ENCODE results near the gene EIF3M. TPM values are rescaled to one million over a fixed set of nuclear protein-coding genes. Genes with fewer than 3 reads are reported as not detected.

EIF3M gene
- total and polyA plus RNA-seq, 2 donors (not counting 3 experiments of a cell fraction or from before 2014, with no cell fraction given), result 229 to 243 TPM

GRCh38 chr11:32563600-32563959, 20.1 kb upstream of the EIF3M start:
- dilution Hi-C loops (cut with MboI; ENCODE audit: extremely low pct_ligation_motif_present, low sequenced_read_pairs) (no loop called here), intact Hi-C loops (cut with micrococcal nuclease) (no loop called here)
- Histone ChIP-seq H3K4me2 (ENCODE audit: insufficient read depth, low read length) (no peak overlapping the region), H3K4me1 (ENCODE audit: control insufficient read depth, extremely low read depth, insufficient read depth, low read length) (no peaks in the 10 kb centered on the region), H3K9ac (replicated peaks; ENCODE audit: extremely low read depth, insufficient read depth, low read length) (no peak overlapping the region), H3K27me3 (ENCODE audit: control insufficient read depth in 2 of 2, insufficient read depth in 2 of 2, low read length in 2 of 2) (peaks cover 0 to 2% of the 10 kb centered on the region in 2 experiments), H4K20me1 (replicated peaks; ENCODE audit: control insufficient read depth, extremely low read depth, insufficient read depth, low read length) (no peaks in the 10 kb centered on the region), H3K79me2 (ENCODE audit: control insufficient read depth, insufficient read depth, low read length) (no peaks in the 10 kb centered on the region), H2AFZ (ENCODE audit: low read depth, low read length) (no peak overlapping the region), H3K9me3 (replicated peaks; ENCODE audit: control insufficient read depth, insufficient read depth, low read length) (no peaks in the 10 kb centered on the region), H3K36me3 (ENCODE audit: control insufficient read depth in 2 of 2, extremely low read depth in 1 of 2, insufficient read depth in 2 of 2, low read length in 2 of 2) (no peaks in the 10 kb centered on the region), H3K4me3 (replicated peaks in 1 of 3; ENCODE audit: insufficient read depth in 1 of 3, low read depth in 1 of 3, low read length in 3 of 3) (no peak overlapping the region), H3K9me1 (replicated peaks; ENCODE audit: control insufficient read depth, extremely low read depth, insufficient read depth, low read length) (no peaks in the 10 kb centered on the region), H3K27ac (ENCODE audit: insufficient read depth, low read depth, low read length) (no peak overlapping the region)
- TF ChIP-seq CTCF (IDR thresholded peaks at IDR 0.05; ENCODE audit: extremely low read depth in 1 of 2, insufficient read depth in 1 of 2, low read depth in 1 of 2, low read length in 2 of 2), result no peak
- no peak for TF ChIP-seq JUN (IDR thresholded peaks at IDR 0.05; ENCODE audit: borderline replicate concordance, insufficient read depth, insufficient read length, low read depth)
- no peak for TF ChIP-seq EZH2 (IDR thresholded peaks at IDR 0.05; ENCODE audit: borderline replicate concordance, low read depth, low read length, severe bottlenecking)
- no peak for TF ChIP-seq MAX (IDR thresholded peaks at IDR 0.05; ENCODE audit: insufficient read depth, insufficient read length)
- TF ChIP-seq FOS (IDR thresholded peaks at IDR 0.05; ENCODE audit: borderline replicate concordance, insufficient read depth, low read length), result no peak
- no peak for TF ChIP-seq POLR2AphosphoS5 (IDR thresholded peaks at IDR 0.05; ENCODE audit: insufficient read depth, low read depth, low read length)
- no peak for TF ChIP-seq POLR2A (IDR thresholded peaks at IDR 0.05; ENCODE audit: low read depth, low read length)
- no peak for TF ChIP-seq GATA2 (IDR thresholded peaks at IDR 0.05; ENCODE audit: insufficient read depth, insufficient read length, low read depth, low read length)
- no peak for TF ChIP-seq MYC (IDR thresholded peaks at IDR 0.05; ENCODE audit: low read depth, low read length)
- CTCF ChIA-PET, result no interaction called here
- no TSS peak for BruUV-seq (replicated peaks)
- DNase-seq (ENCODE audit: low read depth, low spot score) (no peak), FAIRE-seq (no peak)
- POLR2A ChIA-PET, result no interaction called here

Data from endothelial cell of umbilical vein (primary cell).